AG09319 (cell line): ENCODE results near the gene ETS2.

Experiments used
- DNase-seq: peaks from one replicate; pipeline ENCODE4 v3.0.0-alpha.2; 2010; ENCODE audit warnings: low read depth; ENCODE audit errors: extremely low read depth
- CTCF ChIP-seq: IDR thresholded peaks from 2 replicates; pipeline ENCODE4 v1.5.1; 2011; ENCODE audit warnings: low read depth, mild to moderate bottlenecking, inconsistent platforms, low read length, moderate library complexity

The ETS2 gene

GRCh38 chr21:38858026-38858811 lies 52.5 kb downstream of the ETS2 start:
- TF ChIP-seq CTCF: no peak
- DNase-seq: no peak

GRCh38 chr21:38858812-38859205 lies 53.1 kb downstream of the ETS2 start:
- DNase-seq: no peak
- no peak for TF ChIP-seq CTCF

- TF ChIP-seq CTCF: no peak
- DNase-seq: no peak
Observed at GRCh38 chr21:38859852-38860251, 54.1 kb downstream of the ETS2 start.

- no peak for TF ChIP-seq CTCF
- DNase-seq: no peak
Observed at GRCh38 chr21:38861056-38861455, 55.3 kb downstream of the ETS2 start.

- DNase-seq: no peak
- no peak for TF ChIP-seq CTCF
Observed at GRCh38 chr21:38861989-38862683, 56.4 kb downstream of the ETS2 start.

GRCh38 chr21:38863291-38863690 lies 57.6 kb downstream of the ETS2 start:
- TF ChIP-seq CTCF: no peak
- DNase-seq: no peak

- no peak for DNase-seq
Observed at GRCh38 chr21:38863843-38864363, 58.2 kb downstream of the ETS2 start.

More at GRCh38 chr21:38863843-38864363, 58.2 kb downstream of the ETS2 start:
- TF ChIP-seq CTCF: no peak
